GM08714 (cell line): ENCODE measurements around the gene PTGES3.

ENCODE experiments used
- H3K4me3 ChIP-seq: fragments of 200-500 bp; sonication (Bioruptor generic); 2 replicates; pipeline ENCODE4 v1.5.1; 2014; ENCODE audit warnings: mild to moderate bottlenecking, low read length, inconsistent platforms
- ZNF274 ChIP-seq: IDR thresholded peaks from 2 replicates; pipeline ENCODE4 v1.6.1; 2012; ENCODE audit warnings: mild to moderate bottlenecking, low read depth, low read length

The PTGES3 gene

DNA sequence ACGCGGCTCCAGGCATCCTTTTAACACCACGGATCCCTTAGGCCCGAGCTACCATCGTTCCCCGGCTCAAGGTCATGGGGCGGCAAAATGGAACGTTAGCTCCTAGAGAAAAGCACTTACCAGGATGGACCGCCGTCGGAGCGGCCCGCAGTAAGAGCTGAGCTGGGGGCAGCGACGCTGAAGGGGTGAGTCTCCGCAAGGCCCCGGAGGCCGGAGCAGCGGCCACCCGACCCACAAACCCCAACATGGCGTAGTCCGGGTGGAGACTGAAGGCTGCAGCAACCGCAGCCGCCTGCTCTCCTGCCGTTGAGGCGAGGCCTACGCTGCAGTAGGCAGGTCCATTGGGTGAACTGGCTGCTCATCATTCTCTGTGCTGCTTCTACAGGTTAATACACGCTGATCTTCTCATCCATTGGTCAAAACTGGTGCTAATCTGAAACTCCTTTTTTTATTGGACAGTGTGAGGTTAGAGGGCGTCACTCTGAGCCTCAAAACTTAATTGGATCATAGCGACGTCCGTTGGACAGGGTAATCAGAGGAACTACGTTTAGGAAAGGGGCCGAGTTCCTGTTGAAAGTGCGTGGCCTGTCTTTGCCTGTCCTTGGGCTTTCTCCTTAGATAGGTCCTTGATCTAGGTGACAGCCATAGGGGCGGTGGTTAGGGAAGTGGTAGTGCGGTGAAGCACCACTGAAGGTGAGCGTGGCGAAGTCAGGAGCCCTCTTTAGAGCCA is 42.2 kb downstream of the PTGES3 start, which contains the start of gene ATP5F1B:
Gene ATP5F1B, minus strand, starts transcription at position 268 of the 730 bp plus-strand sequence. Its CDS starts 21 bp downstream, at position 247.
- H3K4me3 ChIP-seq: peak within 1 kb of the TSS; percentile 92
- TF ChIP-seq ZNF274: no peak

DNA sequence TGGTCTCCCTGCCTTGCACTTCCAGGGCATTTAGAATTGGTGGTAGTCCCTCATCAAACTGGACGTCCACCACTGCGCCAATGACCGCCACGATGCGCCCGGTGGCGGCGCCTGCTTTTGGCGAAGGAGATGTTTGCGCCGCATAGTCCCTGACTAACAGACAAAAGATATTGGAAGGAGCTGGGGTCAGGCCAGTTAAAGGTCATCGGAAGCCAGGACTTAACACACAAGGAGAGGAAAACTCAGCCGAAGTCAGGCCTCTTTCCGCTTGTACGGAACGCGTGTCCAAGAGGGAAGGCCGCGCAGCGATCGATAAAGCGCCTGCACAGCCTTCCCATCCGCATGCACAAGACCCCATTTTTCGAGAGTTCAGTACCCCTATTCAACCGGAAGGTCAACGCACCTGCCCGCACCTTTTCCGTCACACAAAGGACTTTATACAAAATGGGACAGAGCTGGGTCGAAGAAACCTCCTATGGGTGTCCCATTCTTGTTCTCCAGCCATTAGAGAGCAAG is 42.8 kb downstream of the PTGES3 start:
- peak overlapping the region; percentile 92 for H3K4me3 ChIP-seq
- TF ChIP-seq ZNF274: no peak

DNA sequence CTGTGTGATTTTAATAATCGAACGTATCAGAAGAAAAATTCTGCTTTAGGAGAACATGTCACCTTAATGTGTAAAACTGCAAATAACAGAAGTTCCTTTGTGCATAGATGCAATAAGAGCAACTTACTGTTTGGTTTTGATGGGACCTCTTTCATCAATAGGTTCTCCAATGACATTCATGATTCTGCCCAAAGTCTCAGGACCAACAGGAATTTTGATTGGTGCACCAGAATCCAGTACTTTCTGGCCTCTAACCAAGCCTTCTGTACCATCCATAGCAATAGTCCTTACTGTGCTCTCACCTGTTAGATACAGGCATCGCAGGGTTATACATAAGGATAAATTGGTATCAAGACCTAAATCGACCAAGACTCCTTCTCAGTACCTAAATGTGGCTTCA is 43.4 kb downstream of the PTGES3 start:
- H3K4me3 ChIP-seq: peak overlapping the region; percentile 92
- TF ChIP-seq ZNF274: no peak

DNA sequence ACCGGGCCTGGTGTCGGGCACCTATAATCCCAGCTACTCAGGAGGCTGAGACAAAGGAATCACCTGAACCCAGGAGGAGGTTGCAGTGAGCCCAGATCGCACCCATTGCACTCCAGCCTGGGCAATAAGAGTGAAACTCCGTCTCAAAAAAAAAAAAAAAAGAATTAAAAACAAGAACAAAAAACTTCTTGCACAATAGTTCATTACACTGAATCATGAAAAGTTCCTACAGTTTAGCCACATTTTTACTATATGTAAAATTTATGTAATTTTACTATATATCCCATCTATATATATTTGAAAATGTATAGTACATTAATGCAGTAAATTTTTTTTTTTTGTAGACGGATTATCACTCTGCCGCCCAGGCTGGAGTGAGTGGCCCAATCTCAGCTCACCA is 46.9 kb downstream of the PTGES3 start:
- H3K4me3 ChIP-seq: no peak overlapping the region
- no peak for TF ChIP-seq ZNF274

DNA sequence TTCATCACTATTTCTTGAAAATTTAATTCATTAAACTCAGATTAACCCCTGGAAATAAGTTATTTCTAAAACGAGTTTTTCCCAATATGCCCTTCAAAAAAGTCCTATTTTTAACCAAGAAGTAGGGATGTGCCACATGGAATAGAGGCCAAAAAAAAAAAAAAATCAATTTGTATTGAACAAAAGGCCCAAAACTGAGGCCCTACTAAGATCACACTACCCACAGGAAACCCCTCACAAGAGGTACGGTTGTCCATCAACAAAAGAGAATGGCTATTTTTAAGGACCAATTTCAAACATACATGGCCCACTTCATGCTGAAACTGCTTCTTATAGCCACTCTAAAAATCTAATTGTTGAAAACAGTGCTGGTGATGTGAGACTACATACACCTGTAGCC is 50.5 kb downstream of the PTGES3 start:
- H3K4me3 ChIP-seq: no peak overlapping the region
- no peak for TF ChIP-seq ZNF274

DNA sequence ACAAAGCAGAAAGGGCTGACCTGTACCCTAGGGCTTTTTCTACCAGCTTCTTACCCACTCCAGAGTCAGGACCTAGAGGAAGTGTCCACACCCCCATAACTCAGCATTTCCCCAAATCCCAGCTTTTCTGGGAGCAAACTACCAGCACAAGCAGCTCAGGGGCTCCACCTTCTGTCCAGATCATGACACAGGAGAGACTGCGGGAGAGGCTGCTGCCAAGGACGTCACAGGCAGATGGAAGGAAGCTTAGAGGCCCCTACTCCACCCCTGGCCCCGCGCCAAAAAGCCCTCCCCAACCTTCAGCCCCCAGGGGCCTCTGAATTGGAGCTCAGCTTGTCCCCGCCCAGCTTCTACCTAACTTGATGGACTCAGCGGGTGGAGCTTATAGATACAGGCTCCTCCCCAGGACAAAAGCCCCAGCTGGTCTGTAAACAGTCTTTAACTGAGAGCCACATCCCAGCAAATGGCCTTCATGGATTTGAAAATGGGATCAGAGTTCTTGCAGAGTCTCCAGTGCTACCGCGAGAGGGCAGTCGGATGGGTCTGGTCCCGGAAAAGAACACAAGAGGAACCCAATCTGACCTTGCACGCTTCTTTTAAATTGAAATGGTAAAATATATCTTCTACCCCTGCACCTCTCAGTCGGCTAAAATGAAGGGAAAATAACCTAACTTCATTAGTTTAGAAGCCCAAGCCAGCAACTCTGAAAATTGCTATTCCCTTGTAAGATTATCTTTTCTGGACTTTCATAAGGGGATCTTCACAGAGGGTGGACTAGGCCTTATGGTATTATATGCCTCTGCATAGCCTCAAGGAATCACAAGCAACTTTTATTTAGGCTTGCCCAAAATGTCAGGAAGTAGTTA is 51.2 kb downstream of the PTGES3 start:
- H3K4me3 ChIP-seq: peak overlapping the region; percentile 78; the same call in 1 of the 2 replicates
- TF ChIP-seq ZNF274: no peak

DNA sequence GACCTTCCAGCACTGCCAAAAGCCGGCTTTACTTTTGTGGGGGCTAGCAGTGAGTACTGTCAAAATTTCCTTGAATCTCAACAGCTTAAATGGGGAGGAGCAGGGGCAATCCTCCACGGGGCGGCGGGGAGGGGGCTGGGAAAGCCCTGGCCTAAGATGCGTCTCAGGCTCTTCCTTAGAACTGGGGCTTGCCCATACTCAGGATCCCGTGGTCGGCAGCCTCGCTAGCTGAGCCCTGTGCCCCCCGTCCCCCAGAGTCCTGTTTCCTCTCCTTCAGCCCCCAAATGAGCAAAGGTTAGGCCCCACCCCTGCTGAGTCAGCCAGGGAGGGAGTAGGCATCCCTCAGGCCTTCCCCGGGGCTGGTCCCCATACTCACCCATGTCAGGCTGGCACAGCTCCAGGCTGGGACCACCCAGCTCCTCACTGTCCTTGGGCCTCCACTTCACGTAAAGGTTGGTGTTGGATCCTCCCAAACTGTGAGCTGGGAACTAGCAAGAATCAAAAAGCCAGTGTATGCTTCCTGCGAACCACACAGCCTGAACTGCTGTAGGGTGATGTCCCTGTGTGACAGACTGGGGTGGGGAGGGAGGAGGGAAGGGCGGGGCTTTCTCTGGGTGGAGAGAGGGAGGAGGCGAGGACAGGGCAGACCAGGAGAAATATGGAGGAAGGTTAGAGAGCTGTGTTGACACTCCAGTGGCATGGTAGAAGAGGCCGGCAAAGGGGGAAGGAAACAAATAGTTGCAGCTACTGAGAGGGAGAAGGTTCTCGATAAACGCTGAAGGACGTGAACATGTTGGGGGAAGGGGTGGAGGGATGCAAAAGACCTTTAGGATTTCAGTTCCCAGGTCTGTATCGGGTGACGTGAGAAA is 52.0 kb downstream of the PTGES3 start:
- no peak for TF ChIP-seq ZNF274
- H3K4me3 ChIP-seq: peak overlapping the region; percentile 78

DNA sequence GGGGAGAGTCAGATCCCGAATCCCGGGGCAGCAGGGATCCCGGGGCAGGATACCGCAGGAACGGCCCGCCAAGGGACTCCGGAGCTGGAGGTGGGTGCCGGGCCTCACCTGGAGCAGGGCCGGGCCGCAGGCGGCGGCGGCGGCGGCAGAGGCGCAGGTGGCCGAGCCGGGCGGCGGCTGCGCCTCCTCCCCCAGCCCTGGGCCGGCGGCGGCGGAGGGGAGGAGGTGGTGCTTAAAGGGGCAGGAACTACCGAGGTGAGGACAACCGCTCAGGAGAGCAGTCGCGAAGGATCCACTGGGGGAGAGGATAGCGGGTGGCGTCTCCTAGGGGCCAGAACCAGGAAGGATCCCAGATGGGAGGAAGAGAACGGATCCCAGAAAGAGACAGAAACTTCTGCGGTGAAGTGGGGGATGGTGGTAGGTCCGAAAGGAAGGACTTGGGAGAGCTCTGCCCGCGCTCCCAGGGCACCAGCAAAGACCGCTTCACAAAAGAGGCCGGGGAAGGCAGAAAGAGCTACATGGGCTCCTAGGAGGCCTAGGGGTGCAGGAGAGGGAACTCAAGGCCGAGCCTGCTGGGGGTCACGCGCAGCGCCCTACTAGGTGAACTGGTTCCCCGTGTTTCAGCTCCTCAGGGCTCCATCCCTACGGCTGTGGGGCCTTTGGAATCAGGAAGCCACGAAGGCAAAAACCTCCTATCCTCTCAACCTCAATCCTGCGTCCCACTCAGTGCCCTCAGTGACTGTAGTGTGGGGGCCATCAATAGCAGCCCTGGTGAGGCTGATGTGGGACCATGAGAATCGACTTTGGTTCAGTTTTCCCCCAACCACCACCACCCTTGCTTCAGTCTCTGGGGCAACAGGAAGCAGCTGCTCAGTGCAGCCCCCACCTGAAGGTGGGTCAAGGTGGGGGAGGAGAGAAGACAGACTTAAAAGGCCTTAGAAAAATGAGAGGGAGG is 53.0 kb downstream of the PTGES3 start:
- peak overlapping the region; percentile 78 for H3K4me3 ChIP-seq
- no peak for TF ChIP-seq ZNF274

DNA sequence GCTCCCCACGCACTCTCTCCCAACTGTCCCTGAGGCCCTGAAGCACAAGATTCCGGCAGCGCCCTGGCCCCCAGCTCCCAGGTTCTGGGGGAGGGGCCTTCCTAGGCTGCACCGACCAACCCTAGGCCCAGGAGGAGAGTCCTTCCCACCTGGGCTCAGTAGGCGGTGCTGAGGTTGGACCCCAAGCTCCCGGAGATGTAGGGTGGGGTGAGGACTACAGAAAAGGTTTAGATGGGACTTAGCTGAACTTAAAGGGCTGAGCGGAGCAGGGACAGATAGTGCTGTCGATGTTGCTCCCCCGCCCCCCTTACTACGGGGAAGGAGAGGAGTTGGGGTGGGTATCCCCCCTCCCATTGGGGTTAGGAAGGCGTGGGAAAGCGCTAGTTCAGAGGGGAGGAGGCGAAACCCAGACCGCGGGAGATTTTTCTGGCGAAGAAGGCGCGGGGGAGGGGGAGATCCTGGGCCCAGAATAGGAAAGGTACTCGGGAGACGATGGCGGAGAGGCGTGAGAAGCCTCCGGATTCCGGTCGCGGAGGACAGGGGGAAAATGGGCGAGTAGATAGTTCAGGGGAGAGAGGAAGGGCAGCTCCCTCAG is 53.7 kb downstream of the PTGES3 start:
- no peak for TF ChIP-seq ZNF274
- H3K4me3 ChIP-seq: peak overlapping the region; percentile 78

DNA sequence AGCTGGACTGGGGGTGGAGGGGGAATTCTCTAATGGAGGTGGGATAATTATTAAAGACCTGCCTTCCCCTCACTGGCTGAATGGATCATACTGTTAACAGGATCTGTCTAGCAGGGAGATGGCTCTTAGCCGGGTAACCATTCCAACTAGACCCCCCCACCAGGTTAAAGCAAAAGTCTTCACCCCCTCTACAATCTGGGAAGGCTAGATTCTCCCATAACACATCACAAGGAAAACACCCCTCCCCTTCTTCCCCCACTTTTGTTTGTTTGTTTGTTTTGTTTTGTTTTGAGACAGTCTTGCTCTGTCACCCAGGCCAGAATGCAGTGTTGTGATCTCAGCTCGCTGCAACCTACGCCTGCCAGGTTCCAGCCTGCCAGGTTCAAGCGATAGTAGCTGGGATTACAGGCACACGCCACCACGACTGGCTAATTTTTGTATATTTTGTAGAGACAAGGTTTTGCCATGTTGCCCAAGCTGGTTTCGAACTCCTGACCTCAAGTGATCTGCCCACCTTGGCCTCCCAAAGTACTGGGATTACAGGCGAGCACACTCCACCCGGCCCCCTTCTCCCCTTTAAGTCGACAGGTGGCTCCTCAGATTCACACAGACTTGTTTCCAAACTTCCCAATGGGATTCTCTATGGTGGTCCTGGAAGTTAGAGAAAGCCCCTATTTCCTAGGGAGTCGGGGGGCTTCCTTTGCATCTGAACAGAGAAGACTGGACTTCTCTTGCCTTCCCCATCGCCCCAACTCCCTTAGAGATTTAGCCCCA is 54.4 kb downstream of the PTGES3 start:
- TF ChIP-seq ZNF274: no peak

DNA sequence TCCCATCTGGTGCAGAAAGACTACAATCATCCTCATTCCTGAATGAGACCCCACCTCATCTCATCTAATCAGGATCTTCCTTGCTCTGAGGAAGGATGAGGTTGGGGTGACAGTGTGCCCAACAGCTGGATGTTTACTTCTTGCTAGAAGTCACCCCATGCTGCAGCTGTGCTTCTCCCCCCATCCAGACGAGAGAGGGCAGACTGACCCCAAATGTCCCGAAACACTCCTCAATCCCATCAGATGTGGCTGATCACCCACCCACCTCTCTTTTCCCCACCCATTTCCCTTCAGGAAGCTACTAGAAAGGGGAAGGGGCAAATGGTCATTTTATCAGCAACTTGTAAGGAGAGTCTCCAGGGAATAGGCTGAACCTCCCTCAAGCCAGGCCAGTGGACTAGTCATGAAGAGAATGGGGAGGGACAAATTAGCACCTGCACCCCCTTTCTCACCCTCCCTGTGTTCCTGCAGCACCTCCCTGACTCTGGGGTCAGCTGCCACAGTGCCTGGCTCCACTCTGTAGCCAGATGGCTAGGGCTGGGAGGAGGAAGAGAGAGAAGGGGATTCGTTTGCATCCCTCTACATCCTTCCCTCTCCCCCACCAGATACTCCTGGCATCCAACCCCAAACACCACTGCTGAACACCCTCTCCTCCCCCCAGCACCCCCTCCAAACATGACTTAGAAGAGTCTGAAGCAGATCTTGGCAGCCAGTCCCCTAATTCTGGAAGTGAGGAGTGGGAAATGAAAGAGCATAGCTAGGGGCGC is 55.2 kb downstream of the PTGES3 start:
- H3K4me3 ChIP-seq: peak overlapping the region; percentile 46; the same call in 1 of the 2 replicates
- no peak for TF ChIP-seq ZNF274

More for the DNA sequence above, 54.4 kb downstream of the PTGES3 start:
- peak overlapping the region; percentile 78; the same call in 1 of the 2 replicates for H3K4me3 ChIP-seq
